Suprapubic skin (tissue), 3 donors: ENCODE data around the gene JOSD1.

ENCODE experiments used
- EP300 ChIP-seq: sonication (generic); formaldehyde crosslinking; IDR thresholded peaks from one replicate; pipeline ENCODE4 v1.6.1; 2017; ENCODE audit warnings: antibody characterized with exemption
- POLR2A ChIP-seq, 2 donors: fragments of 450-650 bp; IDR thresholded peaks; one replicate each; pipeline ENCODE4 v1.6.1; 2017; ENCODE audit warnings: antibody characterized with exemption in 2 of 2, mild to moderate bottlenecking in 2 of 2, moderate library complexity in 2 of 2
- TF ChIP-seq, protein P1 (sequence below), 2 donors: fragments of 200-600 bp in 1 of 2; fragments of 450-650 bp in 1 of 2; sonication (generic) in 1 of 2; IDR thresholded peaks; one replicate each; pipeline ENCODE4 v1.5.1; 2016 to 2019; ENCODE audit warnings: antibody characterized with exemption in 2 of 2, mild to moderate bottlenecking in 1 of 2, moderate library complexity in 1 of 2

DNA sequence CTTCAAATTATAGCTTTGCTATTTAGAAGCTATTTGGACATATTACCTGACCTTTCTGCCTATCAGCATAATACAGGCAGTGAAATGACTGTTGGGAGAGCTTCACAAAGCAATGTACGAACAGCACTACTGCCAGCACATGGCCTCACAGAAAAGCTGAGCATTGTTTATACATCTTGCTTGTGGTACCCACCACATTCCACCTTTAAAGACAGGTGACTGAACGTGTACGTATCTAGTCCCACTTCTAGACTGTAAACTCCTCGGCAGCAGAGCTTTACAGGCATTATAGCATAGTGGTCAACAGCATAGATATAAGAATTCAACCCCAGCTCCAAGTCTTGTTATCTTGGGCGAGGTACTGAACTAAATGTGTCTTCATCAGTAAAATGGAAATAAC, 1.6 kb downstream of the JOSD1 start:
- TF ChIP-seq, protein P1, sequence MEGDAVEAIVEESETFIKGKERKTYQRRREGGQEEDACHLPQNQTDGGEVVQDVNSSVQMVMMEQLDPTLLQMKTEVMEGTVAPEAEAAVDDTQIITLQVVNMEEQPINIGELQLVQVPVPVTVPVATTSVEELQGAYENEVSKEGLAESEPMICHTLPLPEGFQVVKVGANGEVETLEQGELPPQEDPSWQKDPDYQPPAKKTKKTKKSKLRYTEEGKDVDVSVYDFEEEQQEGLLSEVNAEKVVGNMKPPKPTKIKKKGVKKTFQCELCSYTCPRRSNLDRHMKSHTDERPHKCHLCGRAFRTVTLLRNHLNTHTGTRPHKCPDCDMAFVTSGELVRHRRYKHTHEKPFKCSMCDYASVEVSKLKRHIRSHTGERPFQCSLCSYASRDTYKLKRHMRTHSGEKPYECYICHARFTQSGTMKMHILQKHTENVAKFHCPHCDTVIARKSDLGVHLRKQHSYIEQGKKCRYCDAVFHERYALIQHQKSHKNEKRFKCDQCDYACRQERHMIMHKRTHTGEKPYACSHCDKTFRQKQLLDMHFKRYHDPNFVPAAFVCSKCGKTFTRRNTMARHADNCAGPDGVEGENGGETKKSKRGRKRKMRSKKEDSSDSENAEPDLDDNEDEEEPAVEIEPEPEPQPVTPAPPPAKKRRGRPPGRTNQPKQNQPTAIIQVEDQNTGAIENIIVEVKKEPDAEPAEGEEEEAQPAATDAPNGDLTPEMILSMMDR (IDR thresholded peaks at IDR 0.05), result no peak
- TF ChIP-seq POLR2A (IDR thresholded peaks at IDR 0.05) (no peak), EP300 (no peak)
